GM18519 (cell line): Measurements from ENCODE around the gene SERPINB12.

ENCODE experiments used
- ATAC-seq: cut with Tn5 transposase; IDR thresholded peaks from one replicate; pipeline ENCODE4 v1.9.1; 2021; ENCODE audit warnings: mild to moderate bottlenecking, moderate library complexity; ENCODE audit not compliant: unreplicated experiment, low FRiP score

The SERPINB12 gene

GRCh38 chr18:63542069-63542468, at the start of gene SERPINB12:
Gene SERPINB12 (plus strand): TSS chr18:63542369. CDS start chr18:63556160, 13,791 bp downstream.
- no peak for ATAC-seq

GRCh38 chr18:63492851-63493250, 49.3 kb upstream of the SERPINB12 start:
- no peak for ATAC-seq

- ATAC-seq = no peak
Measured at GRCh38 chr18:63495675-63496074, 46.5 kb upstream of the SERPINB12 start.

GRCh38 chr18:63505566-63506335, 36.4 kb upstream of the SERPINB12 start:
- ATAC-seq = no peak

GRCh38 chr18:63506336-63506646, 35.9 kb upstream of the SERPINB12 start:
- no peak for ATAC-seq

- no peak for ATAC-seq
Measured at GRCh38 chr18:63508596-63508995, 33.6 kb upstream of the SERPINB12 start.

- no peak for ATAC-seq
Measured at GRCh38 chr18:63511285-63511684, 30.9 kb upstream of the SERPINB12 start.

GRCh38 chr18:63514326-63514725, 27.8 kb upstream of the SERPINB12 start:
- ATAC-seq = no peak

GRCh38 chr18:63514888-63515678, 27.1 kb upstream of the SERPINB12 start:
- ATAC-seq = no peak

- no peak for ATAC-seq
Measured at GRCh38 chr18:63515801-63516200, 26.4 kb upstream of the SERPINB12 start.

GRCh38 chr18:63518178-63519012, 23.8 kb upstream of the SERPINB12 start:
- peak; percentile 84 for ATAC-seq

GRCh38 chr18:63520053-63520685, 22.0 kb upstream of the SERPINB12 start:
- no peak for ATAC-seq

GRCh38 chr18:63523660-63524059, 18.5 kb upstream of the SERPINB12 start:
- ATAC-seq = no peak

- no peak for ATAC-seq
Measured at GRCh38 chr18:63527251-63527650, 14.9 kb upstream of the SERPINB12 start.

GRCh38 chr18:63528863-63529492, 13.2 kb upstream of the SERPINB12 start:
- no peak for ATAC-seq

- no peak for ATAC-seq
Measured at GRCh38 chr18:63532471-63532870, 9.7 kb upstream of the SERPINB12 start.

GRCh38 chr18:63534615-63535014, 7.6 kb upstream of the SERPINB12 start:
- ATAC-seq = no peak

- no peak for ATAC-seq
Measured at GRCh38 chr18:63539904-63540510, 2.2 kb upstream of the SERPINB12 start.

GRCh38 chr18:63544017-63544416, 1.8 kb downstream of the SERPINB12 start:
- no peak for ATAC-seq

- ATAC-seq = no peak
Measured at GRCh38 chr18:63545000-63545399, 2.8 kb downstream of the SERPINB12 start.
